Skin epidermis (tissue), 12 donors: ENCODE data around the gene HSD17B8.

ENCODE experiments used
- H3K27ac ChIP-seq, 21 experiments: fragments of 200-600 bp; sonication (generic) in 11 of 21; one replicate each; pipeline ENCODE4 v1.5.0; 2020; ENCODE audit warnings: mild to moderate bottlenecking in 3 of 21, inconsistent platforms in 2 of 21, moderate library complexity in 2 of 21
- H3K4me3 ChIP-seq, 7 experiments: fragments of 200-600 bp; sonication (generic) in 2 of 7; one replicate each; pipeline ENCODE4 v1.5.0; 2020; ENCODE audit warnings: inconsistent platforms in 2 of 7, mild to moderate bottlenecking in 2 of 7, moderate library complexity in 1 of 7

Gene HSD17B8

GRCh38 chr6:33189625-33190448, 14.6 kb upstream of the HSD17B8 start:
- Histone ChIP-seq H3K4me3 (no peak overlapping the region), H3K27ac (no peak overlapping the region)

DNA sequence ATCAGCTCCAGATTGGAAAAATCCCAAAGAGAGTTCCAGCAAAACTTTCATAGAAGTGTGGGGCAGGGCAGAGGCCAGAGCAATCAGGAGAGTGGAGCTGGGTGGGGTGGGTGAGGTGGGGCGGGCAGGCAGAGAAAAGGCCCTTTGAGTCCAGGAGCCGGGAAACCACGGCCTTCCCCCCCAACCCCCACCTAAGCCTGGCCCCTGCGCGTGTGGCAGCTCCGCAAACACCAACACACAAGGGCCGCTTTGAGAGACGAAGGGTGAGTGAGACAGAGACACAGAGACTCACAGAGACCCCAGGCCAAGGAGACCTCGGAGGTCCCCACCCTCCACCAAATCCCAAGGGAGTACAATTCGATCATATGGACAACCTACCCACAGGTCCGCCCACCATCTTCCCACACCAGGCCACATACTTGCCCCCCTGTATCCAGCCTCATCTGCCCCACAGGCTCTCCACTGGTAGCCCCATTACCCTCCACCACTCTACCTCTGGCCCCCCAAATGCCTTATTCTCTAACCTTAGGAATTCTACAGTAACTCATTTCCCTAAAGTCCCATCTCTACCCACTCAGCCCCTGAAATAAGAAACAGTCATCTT, 13.8 kb upstream of the HSD17B8 start:
- Histone ChIP-seq H3K4me3 (no peak overlapping the region), H3K27ac (no peak overlapping the region)

GRCh38 chr6:33191383-33192104, 12.9 kb upstream of the HSD17B8 start:
- Histone ChIP-seq H3K27ac (no peak overlapping the region), H3K4me3 (no peak overlapping the region)

GRCh38 chr6:33192105-33192646, 12.3 kb upstream of the HSD17B8 start, which contains the start of gene COL11A2:
Gene COL11A2 (minus strand): TSS chr6:33192467. CDS start chr6:33192240, 227 bp downstream.
- H3K27ac ChIP-seq: peak within 1 kb of the TSS in 4 of 21 experiments; percentile 42 to 76 (median 58)
- peak within 1 kb of the TSS in 5 of 7 experiments; percentile 4 to 33 (median 19) for H3K4me3 ChIP-seq

DNA sequence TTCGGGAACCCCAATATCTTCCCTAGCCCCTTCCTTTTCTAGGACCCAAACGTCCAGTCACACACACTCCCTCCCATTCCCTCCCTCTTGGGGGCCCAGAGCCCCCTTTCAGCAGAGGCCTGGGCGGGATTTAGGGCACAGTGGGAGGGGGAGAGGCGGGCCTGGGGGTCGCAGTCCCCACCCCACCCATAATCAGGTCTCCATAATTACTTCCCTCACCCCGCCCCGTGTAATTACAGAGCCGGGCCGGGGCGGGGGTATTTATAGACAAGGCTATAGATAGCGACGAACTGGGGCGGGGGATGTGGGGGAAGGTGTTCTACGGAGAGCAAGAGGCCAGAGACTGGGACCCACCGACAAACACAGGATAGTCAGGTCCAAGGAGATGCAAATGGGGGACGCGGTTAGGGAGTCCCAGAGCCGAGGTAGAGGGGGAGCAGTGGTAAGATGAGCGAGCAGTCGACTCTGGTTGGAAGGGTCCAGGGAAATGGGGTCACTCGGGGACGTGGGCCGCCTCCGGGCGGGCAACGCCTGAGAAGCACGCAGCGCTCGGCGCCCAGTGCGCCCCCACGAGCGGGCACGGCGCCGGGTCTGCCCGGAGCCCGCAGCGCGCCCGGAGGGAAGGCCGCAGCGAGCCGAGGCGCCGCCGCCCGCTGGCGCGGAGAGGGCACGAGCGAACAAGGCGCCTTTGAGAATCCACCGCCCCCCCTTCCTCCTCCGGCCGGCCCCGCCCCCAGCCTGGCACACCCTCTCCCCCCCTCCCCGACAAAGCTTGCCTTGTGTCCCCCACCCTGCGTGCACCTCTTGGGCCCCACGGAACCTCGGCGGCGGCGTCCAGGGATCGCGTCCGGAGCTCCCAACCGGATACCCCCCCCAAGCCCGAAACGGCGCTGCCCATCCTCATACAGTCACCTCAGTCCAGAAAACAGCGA, 11.5 kb upstream of the HSD17B8 start:
- H3K4me3 ChIP-seq: peak overlapping the region in 5 of 7 experiments; percentile 4 to 33 (median 19)
- H3K27ac ChIP-seq: peak overlapping the region in 4 of 21 experiments; percentile 42 to 76 (median 58)

DNA sequence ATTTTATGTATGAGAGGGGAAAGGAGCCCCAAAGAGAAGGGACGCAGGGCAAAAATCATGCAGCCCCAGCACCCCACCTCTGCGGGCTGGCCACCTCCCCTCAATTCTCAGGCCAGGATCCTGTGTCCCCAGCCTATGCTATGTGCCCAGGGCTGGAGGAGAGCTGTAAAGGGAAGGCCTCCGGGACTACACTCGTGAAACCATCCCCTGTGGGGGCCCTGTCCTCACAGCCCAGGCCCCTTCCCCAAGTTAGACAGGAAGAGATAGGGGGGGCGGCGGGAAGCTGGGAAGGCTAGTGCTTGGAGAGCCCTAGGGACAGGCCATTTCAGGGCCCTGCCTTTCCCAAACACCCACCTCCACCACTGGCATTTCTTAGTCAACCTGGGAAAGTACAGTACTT, 10.8 kb upstream of the HSD17B8 start:
- Histone ChIP-seq H3K4me3 (no peak overlapping the region), H3K27ac (peak overlapping the region in 4 of 21 experiments; percentile 19 to 76 (median 54))

GRCh38 chr6:33194431-33194979, 9.9 kb upstream of the HSD17B8 start:
- Histone ChIP-seq H3K27ac (no peak overlapping the region), H3K4me3 (no peak overlapping the region)

DNA sequence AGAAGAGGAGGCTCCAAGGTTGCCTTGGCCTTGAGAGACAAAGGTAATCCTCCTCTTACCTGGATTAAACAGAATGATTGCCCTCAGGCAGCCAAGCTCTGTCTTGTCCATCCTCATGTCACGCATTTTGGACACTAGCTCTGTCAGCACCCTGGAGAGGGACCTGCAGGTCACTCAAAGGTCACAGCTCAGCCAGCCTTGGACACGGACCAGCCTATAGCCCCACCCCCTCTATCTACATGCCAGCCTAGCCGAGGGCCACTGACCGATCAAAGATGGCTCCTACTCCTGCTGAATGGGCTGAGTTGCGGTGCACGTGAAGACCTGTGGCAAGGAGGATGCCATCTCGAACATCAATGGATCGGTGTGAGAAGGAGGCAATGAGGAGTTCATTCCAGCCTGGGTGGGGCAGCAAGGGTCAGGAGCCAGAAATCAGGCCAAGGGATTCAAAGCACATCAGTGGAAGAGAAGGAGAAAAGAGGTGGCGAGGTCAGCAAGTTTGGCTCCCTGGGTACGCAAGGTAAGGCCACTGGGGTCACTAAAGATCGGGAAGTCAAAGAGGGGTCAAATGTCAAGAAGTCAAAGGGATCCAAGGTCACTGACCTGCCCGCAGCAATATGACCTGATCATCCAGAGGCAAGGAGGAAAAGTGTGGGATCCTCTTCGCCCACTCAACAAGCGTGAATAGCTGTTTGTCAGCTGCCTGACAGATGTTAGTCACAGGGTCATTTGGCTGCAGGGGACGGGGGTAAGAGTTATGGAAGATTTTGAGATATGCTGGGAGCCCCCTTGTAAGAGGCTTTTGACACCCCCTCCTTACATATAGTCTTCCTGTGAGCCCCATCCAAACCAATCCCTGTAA, 8.9 kb upstream of the HSD17B8 start:
- no peak overlapping the region for H3K27ac ChIP-seq

GRCh38 chr6:33197431-33198048, 6.9 kb upstream of the HSD17B8 start:
- Histone ChIP-seq H3K4me3 (no peak overlapping the region), H3K27ac (peak overlapping the region in 3 of 21 experiments; percentile 12 to 39 (median 37))

More for the DNA sequence above, 8.9 kb upstream of the HSD17B8 start:
- no peak overlapping the region for H3K4me3 ChIP-seq

DNA sequence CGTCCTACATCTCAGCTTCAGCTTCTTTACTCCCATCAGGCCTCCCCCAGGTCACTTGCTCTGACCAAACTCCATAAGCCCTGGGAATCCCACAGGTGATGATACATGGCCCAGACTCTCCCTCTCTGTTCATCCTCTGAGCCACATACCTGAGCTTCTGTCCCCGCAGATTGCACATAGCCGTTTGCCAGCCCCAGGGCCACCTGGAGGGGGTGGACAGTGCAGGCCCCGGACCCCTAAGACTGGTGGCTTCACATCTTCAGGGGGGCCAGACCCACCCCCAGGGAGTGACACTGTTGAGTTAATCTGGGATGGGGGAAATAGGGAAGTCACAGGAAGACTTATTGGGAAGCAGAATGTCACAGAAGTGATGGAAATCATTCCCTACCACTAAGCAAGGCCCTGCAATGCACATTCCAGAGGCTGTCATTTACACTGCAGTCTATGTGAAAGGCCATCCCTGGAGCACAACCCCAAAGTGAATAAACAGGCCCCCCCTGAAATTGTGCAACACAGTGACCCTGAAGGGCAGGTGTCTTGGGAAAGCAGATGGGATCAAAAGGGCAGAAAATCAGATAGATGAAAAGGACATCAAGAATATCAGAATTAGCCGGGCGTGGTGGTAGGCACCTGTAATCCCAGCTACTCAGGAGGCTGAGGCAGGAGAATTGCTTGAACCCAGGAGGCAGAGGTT, 6.1 kb upstream of the HSD17B8 start:
- Histone ChIP-seq H3K27ac (peak overlapping the region in 3 of 21 experiments; percentile 12 to 39 (median 37)), H3K4me3 (no peak overlapping the region)

DNA sequence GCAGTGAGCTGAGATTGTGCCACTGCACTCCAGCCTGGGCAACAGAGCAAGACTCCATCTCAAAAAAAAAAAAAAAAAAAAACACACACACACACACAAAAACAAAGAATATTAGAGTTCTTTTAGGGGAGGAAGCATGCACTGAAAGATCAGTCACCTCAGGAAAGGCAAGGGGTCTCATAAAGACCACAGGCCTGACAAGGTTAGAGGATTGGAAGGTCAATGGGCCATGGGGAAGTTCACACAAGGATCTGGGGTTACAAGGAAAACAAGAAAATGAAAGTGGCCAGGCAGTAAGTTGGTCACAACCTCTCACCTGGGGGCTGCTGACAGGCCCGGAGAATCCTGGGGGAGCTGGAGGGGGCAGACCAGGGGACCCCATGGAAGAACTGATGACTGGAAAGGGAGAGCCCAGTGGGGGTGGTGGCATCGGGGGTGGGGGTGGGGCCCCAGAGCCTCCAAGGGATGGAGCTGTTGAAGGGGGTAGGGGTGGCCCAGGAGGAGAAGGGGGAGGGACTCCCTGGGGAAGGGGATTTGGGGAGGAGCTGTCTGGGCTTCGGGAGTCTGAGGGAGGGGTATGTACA, 5.5 kb upstream of the HSD17B8 start:
- Histone ChIP-seq H3K27ac (peak overlapping the region in 13 of 21 experiments; percentile 95 to 99 (median 97)), H3K4me3 (peak overlapping the region in 6 of 7 experiments; percentile 62 to 95 (median 80))

DNA sequence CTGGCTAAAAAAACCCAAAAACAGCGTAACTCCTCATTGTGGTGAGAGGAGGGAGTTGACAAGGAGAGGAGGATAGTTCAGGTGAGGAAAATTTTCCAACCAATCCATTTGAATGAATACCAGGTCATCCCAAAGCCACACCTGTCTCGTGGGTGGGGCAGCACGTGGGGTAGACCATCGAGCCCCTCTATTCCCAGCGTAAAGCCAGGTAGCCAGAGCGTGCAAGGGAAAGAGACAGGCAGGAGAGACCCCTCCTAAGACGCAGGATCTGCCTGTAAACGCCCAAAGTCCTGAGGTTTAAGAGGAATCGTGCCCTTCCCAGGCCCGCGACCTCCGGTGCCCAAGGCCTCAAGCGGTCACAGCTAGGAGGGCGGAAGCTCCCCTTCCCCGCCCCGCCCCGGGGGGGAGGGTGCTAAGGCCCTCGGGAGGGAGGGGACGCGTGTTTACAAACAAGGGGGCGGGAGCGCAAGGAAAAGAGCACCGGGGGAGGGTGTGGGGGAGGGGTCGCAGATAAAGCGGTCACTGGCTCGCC, 4.7 kb upstream of the HSD17B8 start:
- H3K27ac ChIP-seq: peak overlapping the region; percentile 89 to 99 (median 97)
- peak overlapping the region; percentile 62 to 95 (median 84) for H3K4me3 ChIP-seq

- Histone ChIP-seq H3K4me3 (peak within 1 kb of the TSS; percentile 62 to 95 (median 84)), H3K27ac (peak within 1 kb of the TSS; percentile 89 to 99 (median 97))
Observed at GRCh38 chr6:33200219-33201146, 4.0 kb upstream of the HSD17B8 start, which contains the start of the genes RXRB and SLC39A7. Gene RXRB (minus strand): TSS chr6:33200665. CDS start chr6:33200476, 189 bp downstream. Gene SLC39A7 (plus strand): TSS chr6:33200867. CDS start chr6:33201246, 379 bp downstream.

DNA sequence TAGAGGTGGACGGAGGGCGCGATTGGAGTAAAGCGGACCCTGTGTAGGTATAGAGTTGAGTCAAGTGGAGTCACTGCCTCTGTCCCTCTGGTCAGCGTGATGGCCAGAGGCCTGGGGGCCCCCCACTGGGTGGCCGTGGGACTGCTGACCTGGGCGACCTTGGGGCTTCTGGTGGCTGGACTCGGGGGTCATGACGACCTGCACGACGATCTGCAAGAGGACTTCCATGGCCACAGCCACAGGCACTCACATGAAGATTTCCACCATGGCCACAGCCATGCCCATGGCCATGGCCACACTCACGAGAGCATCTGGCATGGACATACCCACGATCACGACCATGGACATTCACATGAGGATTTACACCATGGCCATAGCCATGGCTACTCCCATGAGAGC, 3.3 kb upstream of the HSD17B8 start:
- H3K27ac ChIP-seq: peak overlapping the region; percentile 31 to 99 (median 97)
- H3K4me3 ChIP-seq: peak overlapping the region; percentile 62 to 95 (median 84)

DNA sequence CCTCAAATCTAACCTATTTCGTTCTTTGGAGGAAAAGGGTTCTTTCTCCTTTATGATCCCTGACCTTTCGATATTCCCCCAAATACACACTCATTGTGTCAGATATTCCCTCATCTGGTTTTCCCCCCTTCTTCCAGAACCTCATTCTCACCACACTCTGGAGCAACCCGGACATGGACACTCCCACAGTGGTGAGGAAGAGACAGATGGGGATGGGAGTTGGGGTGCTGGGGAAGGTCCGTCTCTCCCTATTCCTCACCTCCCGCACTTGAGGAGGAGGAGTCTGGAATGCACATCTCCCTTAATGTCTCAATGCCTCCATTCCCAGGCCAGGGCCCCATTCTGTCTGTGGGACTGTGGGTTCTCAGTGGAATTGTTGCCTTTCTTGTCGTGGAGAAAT, 2.5 kb upstream of the HSD17B8 start:
- Histone ChIP-seq H3K27ac (peak overlapping the region in 3 of 21 experiments; percentile 99), H3K4me3 (peak overlapping the region; percentile 62 to 95 (median 84))
